MM.1S (cell line): ENCODE results near the gene NPHP1.
"Not testable (repeated sequence)": the region's sequence is repeated elsewhere in the genome, so short reads cannot be mapped to it uniquely, and the experiment has no call there.

Experiments
- DNase-seq: peaks from one replicate; pipeline ENCODE4 v3.0.0-alpha.2; 2015
- H2AFZ ChIP-seq: fragments of 300-600 bp; sonication (generic); 2 replicates; pipeline ENCODE4 v1.6.0; 2016; ENCODE audit warnings: antibody characterized with exemption, low read length
- H3F3A ChIP-seq: fragments of 300-600 bp; sonication (generic); 2 replicates; pipeline ENCODE4 v1.6.1; 2016; ENCODE audit warnings: mild to moderate bottlenecking, antibody characterized with exemption, low read length, moderate library complexity, mixed read lengths; ENCODE audit not compliant: insufficient read depth
- H3K27ac ChIP-seq: fragments of 300-600 bp; sonication (generic); 2 replicates; pipeline ENCODE4 v1.5.1; 2016; ENCODE audit warnings: mild to moderate bottlenecking, low read length
- H3K27me3 ChIP-seq: fragments of 300-600 bp; sonication (generic); replicated peaks from 2 replicates; pipeline ENCODE4 v1.6.0; 2016; ENCODE audit warnings: low read length; ENCODE audit not compliant: insufficient read depth
- H3K36me3 ChIP-seq: fragments of 300-600 bp; sonication (generic); replicated peaks from 2 replicates; pipeline ENCODE4 v1.6.1; 2016; ENCODE audit warnings: mild to moderate bottlenecking, low read length, mixed read lengths; ENCODE audit not compliant: insufficient read depth
- H3K4me1 ChIP-seq: fragments of 300-600 bp; sonication (generic); 2 replicates; pipeline ENCODE4 v1.6.1; 2016; ENCODE audit warnings: low read length, mixed read lengths
- H3K4me2 ChIP-seq: fragments of 300-600 bp; sonication (generic); 2 replicates; pipeline ENCODE4 v1.6.0; 2016; ENCODE audit warnings: low read depth, low read length
- H3K4me3 ChIP-seq: fragments of 300-600 bp; sonication (generic); 2 replicates; pipeline ENCODE4 v1.5.1; 2016; ENCODE audit warnings: low read length, mixed read lengths
- H3K79me2 ChIP-seq: fragments of 300-600 bp; sonication (generic); 2 replicates; pipeline ENCODE4 v1.6.1; 2016; ENCODE audit warnings: mixed run types, low read length, mixed read lengths
- H3K9ac ChIP-seq: fragments of 300-600 bp; sonication (generic); 2 replicates; pipeline ENCODE4 v1.6.1; 2016; ENCODE audit warnings: low read length, mixed read lengths
- H3K9me2 ChIP-seq: fragments of 300-600 bp; sonication (generic); replicated peaks from 2 replicates; pipeline ENCODE4 v1.6.1; 2016; ENCODE audit warnings: mild to moderate bottlenecking, low read length, mixed read lengths; ENCODE audit not compliant: insufficient read depth
- H3K9me3 ChIP-seq: fragments of 300-600 bp; sonication (generic); replicated peaks from 2 replicates; pipeline ENCODE4 v1.6.1; 2016; ENCODE audit warnings: mild to moderate bottlenecking, low read length, mixed read lengths; ENCODE audit not compliant: insufficient read depth
- H4K20me1 ChIP-seq: fragments of 300-600 bp; sonication (generic); 2 replicates; pipeline ENCODE4 v1.6.1; 2016; ENCODE audit warnings: mild to moderate bottlenecking, low read length, moderate library complexity, mixed read lengths; ENCODE audit not compliant: insufficient read depth
- CTCF ChIP-seq: fragments of 300-600 bp; sonication (generic); IDR thresholded peaks from 2 replicates; pipeline ENCODE4 v1.5.1; 2016; ENCODE audit warnings: antibody characterized with exemption, low read length, mixed read lengths
- EZH2 ChIP-seq: fragments of 300-600 bp; sonication (generic); optimal IDR thresholded peaks from 2 replicates; pipeline ENCODE3; 2017; ENCODE audit warnings: low read depth, mild to moderate bottlenecking, antibody characterized with exemption, low read length, mixed read lengths
- EZH2phosphoT487 ChIP-seq: fragments of 300-600 bp; sonication (generic); IDR thresholded peaks from 2 replicates; pipeline ENCODE4 v1.6.1; 2018; ENCODE audit warnings: antibody characterized with exemption, low read length

NPHP1 gene

GRCh38 chr2:110097506-110098220 is 107.2 kb downstream of the NPHP1 start:
- no peaks in the 10 kb centered on the region for H3K36me3 ChIP-seq
- H3K27ac ChIP-seq = no peak overlapping the region
- H3K4me2 ChIP-seq = no peak overlapping the region
- H3K4me3 ChIP-seq = no peak overlapping the region
- no peak overlapping the region for H3K9ac ChIP-seq
- no peaks in the 10 kb centered on the region for H3K9me2 ChIP-seq
- H3K4me1 ChIP-seq = no peaks in the 10 kb centered on the region
- H3K27me3 ChIP-seq = no peaks in the 10 kb centered on the region
- no peaks in the 10 kb centered on the region for H4K20me1 ChIP-seq
- TF ChIP-seq EZH2 = no peak
- no peak for TF ChIP-seq EZH2phosphoT487
- TF ChIP-seq CTCF = no peak
- no peak for DNase-seq
- no peaks in the 10 kb centered on the region for H3F3A ChIP-seq
- H2AFZ ChIP-seq = no peak overlapping the region
- H3K79me2 ChIP-seq = no peaks in the 10 kb centered on the region
- no peaks in the 10 kb centered on the region for H3K9me3 ChIP-seq

- Histone ChIP-seq H2AFZ (no peak overlapping the region), H3K4me2 (no peak overlapping the region), H3K9ac (no peak overlapping the region), H3K4me1 (no peaks in the 10 kb centered on the region), H3K36me3 (no peaks in the 10 kb centered on the region), H3K9me2 (no peaks in the 10 kb centered on the region), H3K9me3 (no peaks in the 10 kb centered on the region), H3K4me3 (no peak overlapping the region), H3K79me2 (no peaks in the 10 kb centered on the region), H4K20me1 (no peaks in the 10 kb centered on the region), H3F3A (no peaks in the 10 kb centered on the region), H3K27ac (no peak overlapping the region), H3K27me3 (no peaks in the 10 kb centered on the region)
- no peak for DNase-seq
- TF ChIP-seq EZH2phosphoT487 (no peak), EZH2 (no peak), CTCF (no peak)
Measured at GRCh38 chr2:110095994-110096633, 108.7 kb downstream of the NPHP1 start.

GRCh38 chr2:110094884-110095534 is 109.8 kb downstream of the NPHP1 start:
- not testable (repeated sequence) for H3K27me3 ChIP-seq, H3K36me3 ChIP-seq, H3K79me2 ChIP-seq, H3K4me3 ChIP-seq, H3K9me2 ChIP-seq, H3K27ac ChIP-seq, H2AFZ ChIP-seq, H3K4me2 ChIP-seq, H3F3A ChIP-seq, H3K4me1 ChIP-seq, DNase-seq, H4K20me1 ChIP-seq, H3K9ac ChIP-seq, H3K9me3 ChIP-seq

GRCh38 chr2:110093924-110094323 is 110.9 kb downstream of the NPHP1 start:
- H3F3A ChIP-seq, H3K27ac ChIP-seq, DNase-seq, H3K27me3 ChIP-seq, H3K79me2 ChIP-seq, H3K9me2 ChIP-seq, H3K4me1 ChIP-seq, H4K20me1 ChIP-seq, H3K4me2 ChIP-seq, H3K36me3 ChIP-seq, H2AFZ ChIP-seq, H3K9me3 ChIP-seq, H3K4me3 ChIP-seq, H3K9ac ChIP-seq: not testable (repeated sequence)

GRCh38 chr2:110090164-110090563 is 114.6 kb downstream of the NPHP1 start:
- H3K9ac ChIP-seq, H2AFZ ChIP-seq, H3K27me3 ChIP-seq, DNase-seq, H3K4me2 ChIP-seq, H3K9me3 ChIP-seq, H4K20me1 ChIP-seq, H3F3A ChIP-seq, H3K36me3 ChIP-seq, H3K4me1 ChIP-seq, H3K79me2 ChIP-seq, H3K9me2 ChIP-seq, H3K27ac ChIP-seq, H3K4me3 ChIP-seq: not testable (repeated sequence)

- H3K4me2 ChIP-seq, H3K36me3 ChIP-seq, H3K27me3 ChIP-seq, DNase-seq, H3K9me2 ChIP-seq, H4K20me1 ChIP-seq, H3K79me2 ChIP-seq, H2AFZ ChIP-seq, H3K4me1 ChIP-seq, H3K9ac ChIP-seq, H3K9me3 ChIP-seq, H3K4me3 ChIP-seq, H3K27ac ChIP-seq, H3F3A ChIP-seq: not testable (repeated sequence)
Measured at GRCh38 chr2:110083757-110084156, 121.1 kb downstream of the NPHP1 start.
